Activated naive CD4-positive, alpha-beta T cell treated with anti-CD3 and anti-CD28 coated beads, Interleukin-2, amount 50 U/mL, for 72 hours (primary cell): ENCODE measurements around the gene TEKT2. TPM values are rescaled to one million over a fixed set of nuclear protein-coding genes. Genes with fewer than 3 reads are reported as not detected.

ENCODE experiments used
- ATAC-seq, 2 donors: fragments of 150-1000 bp; cut with Tn5 transposase; 2 replicates each; pipeline ENCODE4 v1.10.0; 2021; ENCODE audit warnings: mild to moderate bottlenecking in 2 of 2, moderate library complexity in 2 of 2
- DNase-seq, 2 donors: peaks; one replicate each; pipeline ENCODE4 v3.0.0; 2021 to 2022; ENCODE audit warnings: low spot score in 2 of 2
- H3K27ac Mint-ChIP-seq, 2 donors: one replicate each; pipeline ENCODE4 v1.8.0; 2022; ENCODE audit warnings: mild to moderate bottlenecking in 2 of 2, mixed read lengths in 2 of 2
- H3K36me3 Mint-ChIP-seq, 2 donors: one replicate each; pipeline ENCODE4 v1.8.0; 2022; ENCODE audit warnings: mixed read lengths in 2 of 2
- H3K9me3 Mint-ChIP-seq, 2 donors: one replicate each; pipeline ENCODE4 v1.8.0; 2022; ENCODE audit warnings: mixed read lengths in 2 of 2
- total RNA-seq, 2 donors: library from RNA; stranded (reverse); gene quantifications; one replicate each; pipeline ENCODE4 v1.2.3, GENCODE V29; 2022

Gene TEKT2
- total RNA-seq, 2 donors from 2014 or later: 0.27 TPM; not detected in 1

DNA sequence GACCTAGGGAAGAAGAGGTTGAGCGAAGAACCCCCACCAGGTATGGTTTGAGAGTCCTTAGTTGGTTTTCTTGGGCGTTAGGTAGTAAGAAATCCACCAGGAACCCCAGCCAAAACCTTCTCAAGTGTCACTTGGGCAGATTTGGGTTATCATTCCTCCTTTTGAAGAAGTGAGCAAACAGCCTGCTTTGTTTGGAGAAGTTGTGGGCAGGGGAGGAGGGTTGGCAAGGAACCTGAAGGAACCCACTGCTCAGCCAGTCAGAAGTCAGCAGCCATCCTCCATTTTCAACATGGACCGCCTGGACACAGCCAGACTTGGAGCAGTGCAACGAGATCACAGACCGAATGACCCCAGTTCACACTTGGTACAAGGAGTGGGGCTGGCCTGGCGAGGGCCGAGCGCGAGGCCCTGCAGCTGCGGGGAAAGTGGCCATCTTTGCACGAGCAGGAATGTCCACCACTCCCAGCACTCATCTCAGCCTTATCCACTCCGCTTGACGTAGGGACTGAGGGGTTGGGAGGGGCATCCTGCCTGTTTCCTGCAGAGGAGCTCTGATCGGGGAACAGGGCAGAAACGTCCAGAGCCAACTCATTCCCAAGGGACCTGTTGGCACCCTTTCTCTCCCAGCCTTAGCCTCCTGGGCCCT, 12.0 kb downstream of the TEKT2 start:
- Mint-ChIP-seq H3K27ac (no peak overlapping the region), H3K9me3 (no peaks in the 10 kb centered on the region), H3K36me3 (no peaks in the 10 kb centered on the region)
- no peak for ATAC-seq
- no peak for DNase-seq

GRCh38 chr1:36096500-36097432, 12.9 kb downstream of the TEKT2 start:
- ATAC-seq (peak in 1 of 2 donors; percentile 16), DNase-seq (no peak)
- no peaks in the 10 kb centered on the region for H3K36me3 Mint-ChIP-seq
- no peaks in the 10 kb centered on the region for H3K9me3 Mint-ChIP-seq
- H3K27ac Mint-ChIP-seq: peak overlapping the region; percentile 78 to 88

GRCh38 chr1:36097693-36098585, 14.0 kb downstream of the TEKT2 start:
- ATAC-seq: no peak
- DNase-seq: no peak
- Mint-ChIP-seq H3K27ac (peak overlapping the region in 1 of 2 donors; percentile 78), H3K9me3 (no peaks in the 10 kb centered on the region), H3K36me3 (no peaks in the 10 kb centered on the region)

DNA sequence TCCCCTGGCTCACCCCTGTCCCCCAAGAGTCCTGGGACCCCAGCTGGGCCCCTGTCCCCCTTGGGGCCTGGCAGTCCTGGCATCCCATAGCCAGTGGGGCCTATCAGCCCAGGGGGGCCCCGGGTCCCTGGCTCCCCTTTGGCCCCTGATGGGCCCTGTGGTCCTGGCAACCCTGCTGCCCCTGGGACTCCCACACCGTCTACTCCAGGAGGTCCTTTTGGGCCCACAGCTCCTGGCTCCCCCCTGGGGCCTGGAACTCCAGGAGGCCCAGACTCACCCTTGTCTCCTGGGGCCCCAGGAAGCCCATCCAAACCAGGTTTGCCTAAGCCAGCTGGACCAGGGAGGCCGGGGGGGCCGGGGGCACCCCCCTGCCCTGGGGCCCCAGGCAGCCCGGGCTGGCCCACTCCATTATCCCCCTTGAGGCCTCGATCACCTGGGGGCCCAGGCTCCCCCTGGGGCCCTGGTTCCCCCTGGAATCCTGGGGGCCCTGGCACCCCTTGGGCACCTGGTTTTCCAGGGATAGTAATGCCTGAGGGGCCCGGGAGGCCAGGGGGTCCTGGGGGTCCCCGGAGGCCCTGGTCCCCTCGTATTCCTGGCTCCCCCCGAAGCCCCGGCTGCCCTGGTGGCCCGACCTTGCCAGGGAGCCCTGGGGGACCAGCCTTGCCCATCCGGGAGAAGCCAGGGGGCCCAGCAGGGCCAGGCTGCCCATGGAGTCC, 14.9 kb downstream of the TEKT2 start:
- H3K9me3 Mint-ChIP-seq: no peaks in the 10 kb centered on the region
- H3K27ac Mint-ChIP-seq: no peak overlapping the region
- ATAC-seq (no peak), DNase-seq (no peak)
- H3K36me3 Mint-ChIP-seq: no peaks in the 10 kb centered on the region

GRCh38 chr1:36099681-36100341, 15.9 kb downstream of the TEKT2 start:
- DNase-seq (peak; percentile 74 to 81), ATAC-seq (peak; percentile 91 to 95)
- H3K9me3 Mint-ChIP-seq: no peaks in the 10 kb centered on the region
- H3K36me3 Mint-ChIP-seq: no peaks in the 10 kb centered on the region
- H3K27ac Mint-ChIP-seq: peak overlapping the region in 1 of 2 donors; percentile 54

DNA sequence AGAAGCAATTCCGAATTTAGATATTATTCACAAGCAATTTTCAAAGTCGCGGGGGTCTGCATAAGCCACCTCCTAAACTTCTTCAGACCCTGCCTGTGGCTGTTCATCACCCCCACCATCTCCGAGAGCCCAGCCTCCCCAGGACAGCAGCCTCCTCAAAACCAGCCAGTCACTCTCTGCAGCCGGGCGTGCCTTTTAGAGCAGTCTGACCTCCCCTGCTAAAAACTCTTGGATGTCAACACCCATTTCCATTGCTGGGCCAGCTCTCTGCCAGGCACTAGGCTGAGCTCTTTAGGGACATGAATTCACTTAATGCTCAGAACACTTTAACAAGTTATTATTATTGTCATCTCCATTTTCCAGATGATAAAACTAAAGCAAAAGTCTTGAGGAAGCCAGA, 16.5 kb downstream of the TEKT2 start:
- no peak for ATAC-seq
- Mint-ChIP-seq H3K27ac (no peak overlapping the region), H3K36me3 (no peaks in the 10 kb centered on the region), H3K9me3 (no peaks in the 10 kb centered on the region)
- no peak for DNase-seq

- no peaks in the 10 kb centered on the region for H3K9me3 Mint-ChIP-seq
- DNase-seq (no peak), ATAC-seq (no peak)
- no peak overlapping the region for H3K27ac Mint-ChIP-seq
- no peaks in the 10 kb centered on the region for H3K36me3 Mint-ChIP-seq
These were observed 17.7 kb downstream of the TEKT2 start for GRCh38 chr1:36101546-36101945.

GRCh38 chr1:36106269-36106668, 22.4 kb downstream of the TEKT2 start:
- Mint-ChIP-seq H3K36me3 (no peaks in the 10 kb centered on the region), H3K9me3 (no peaks in the 10 kb centered on the region), H3K27ac (no peak overlapping the region)
- DNase-seq (no peak), ATAC-seq (no peak)

DNA sequence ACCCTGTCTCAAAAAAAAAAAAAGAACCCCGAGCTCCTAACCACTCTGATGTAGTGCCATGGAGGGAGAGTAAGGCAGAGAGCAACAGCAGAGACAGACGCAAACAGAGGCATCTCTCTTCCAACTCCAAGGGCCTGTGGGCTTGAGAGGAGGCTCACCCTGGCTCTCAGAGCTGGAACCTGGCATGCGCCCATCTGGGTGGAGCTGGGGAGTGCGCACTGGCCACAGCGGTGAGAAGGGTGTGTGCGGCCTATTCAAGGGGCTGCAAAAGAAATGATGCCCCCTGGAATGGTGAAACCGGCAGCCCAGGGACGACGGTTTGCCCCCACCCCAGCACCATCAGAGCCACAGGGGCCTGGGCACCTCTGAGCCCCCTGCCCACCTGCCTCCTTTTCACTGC, 23.5 kb downstream of the TEKT2 start:
- no peak overlapping the region for H3K27ac Mint-ChIP-seq
- no peaks in the 10 kb centered on the region for H3K36me3 Mint-ChIP-seq
- H3K9me3 Mint-ChIP-seq: no peaks in the 10 kb centered on the region
- DNase-seq: no peak
- no peak for ATAC-seq

GRCh38 chr1:36108314-36108713, 24.4 kb downstream of the TEKT2 start:
- Mint-ChIP-seq H3K27ac (no peak overlapping the region), H3K9me3 (no peaks in the 10 kb centered on the region), H3K36me3 (no peaks in the 10 kb centered on the region)
- DNase-seq (no peak), ATAC-seq (no peak)

DNA sequence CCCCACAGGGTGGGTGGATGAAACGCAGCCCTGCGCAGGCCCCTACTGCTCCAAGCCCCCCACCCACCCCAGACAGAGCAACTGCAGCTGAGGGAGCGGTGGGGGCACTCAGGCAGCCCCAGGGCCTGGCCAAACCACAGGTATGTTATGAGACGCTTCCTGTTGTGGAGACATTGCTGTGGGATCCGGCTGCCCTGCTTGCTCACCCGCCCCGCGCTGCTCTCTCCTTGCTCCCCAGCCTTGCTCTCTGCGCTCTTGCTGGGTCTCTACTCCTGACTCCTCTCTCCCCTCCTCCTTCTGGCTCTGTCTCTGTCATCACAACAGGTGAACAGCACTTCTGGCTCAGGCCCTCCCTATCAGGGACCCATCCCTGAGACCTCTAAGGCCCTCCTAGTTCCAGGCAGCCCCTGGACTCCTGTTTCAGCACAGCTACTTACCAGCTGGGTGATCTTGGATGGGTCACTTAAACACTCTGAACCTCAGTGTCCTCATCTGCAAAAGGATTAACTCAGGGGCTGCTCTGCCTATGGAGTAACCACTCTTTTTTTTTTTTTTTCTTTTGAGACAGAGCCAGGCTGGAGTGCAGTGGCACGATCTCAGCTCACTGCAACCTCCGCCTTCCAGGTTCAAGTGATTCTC, 25.3 kb downstream of the TEKT2 start:
- peak in 1 of 2 donors; percentile 48 for DNase-seq
- H3K9me3 Mint-ChIP-seq: no peaks in the 10 kb centered on the region
- peak; percentile 85 to 86 for ATAC-seq
- no peaks in the 10 kb centered on the region for H3K36me3 Mint-ChIP-seq
- peak overlapping the region; percentile 20 to 84 for H3K27ac Mint-ChIP-seq

GRCh38 chr1:36111151-36111550, 27.3 kb downstream of the TEKT2 start:
- Mint-ChIP-seq H3K9me3 (no peaks in the 10 kb centered on the region), H3K36me3 (no peaks in the 10 kb centered on the region), H3K27ac (peak overlapping the region in 1 of 2 donors; percentile 72)
- ATAC-seq: no peak
- no peak for DNase-seq

GRCh38 chr1:36112823-36113222, 28.9 kb downstream of the TEKT2 start:
- DNase-seq (no peak), ATAC-seq (no peak)
- Mint-ChIP-seq H3K9me3 (no peaks in the 10 kb centered on the region), H3K27ac (no peak overlapping the region), H3K36me3 (no peaks in the 10 kb centered on the region)

- Mint-ChIP-seq H3K36me3 (no peaks in the 10 kb centered on the region), H3K27ac (no peak overlapping the region), H3K9me3 (no peaks in the 10 kb centered on the region)
- no peak for ATAC-seq
- no peak for DNase-seq
These were observed 30.5 kb downstream of the TEKT2 start for GRCh38 chr1:36114371-36114770.

GRCh38 chr1:36115200-36115669, 31.3 kb downstream of the TEKT2 start:
- Mint-ChIP-seq H3K36me3 (no peaks in the 10 kb centered on the region), H3K27ac (peak overlapping the region in 1 of 2 donors; percentile 18), H3K9me3 (no peaks in the 10 kb centered on the region)
- no peak for DNase-seq
- ATAC-seq: no peak
